SK-N-MC (cell line): ENCODE data around the gene SSC4D.

Source experiments
- DNase-seq: peaks from one replicate; pipeline ENCODE4 v3.0.0-alpha.2; 2011; ENCODE audit warnings: low read depth, low spot score
- H3K27ac ChIP-seq: fragments of 200-600 bp; sonication (generic); 2 replicates; pipeline ENCODE4 v1.5.1; 2016; ENCODE audit warnings: mixed run types
- H3K36me3 ChIP-seq: fragments of 200-600 bp; sonication (generic); 2 replicates; pipeline ENCODE4 v1.6.1; 2017; ENCODE audit warnings: antibody characterized with exemption, low read length, mixed read lengths; ENCODE audit not compliant: insufficient read depth
- H3K4me3 ChIP-seq: fragments of 200-600 bp; sonication (generic); 2 replicates; pipeline ENCODE4 v1.5.1; 2016
- H3K9ac ChIP-seq: fragments of 200-600 bp; sonication (generic); 2 replicates; pipeline ENCODE4 v1.8.0; 2017; ENCODE audit warnings: mixed run types, mixed read lengths; ENCODE audit not compliant: insufficient read length
- H3K9me3 ChIP-seq: fragments of 200-600 bp; sonication (generic); 2 replicates; pipeline ENCODE4 v1.6.1; 2017; ENCODE audit warnings: low read depth, mild to moderate bottlenecking, antibody characterized with exemption, low read length, moderate library complexity, mixed read lengths
- EZH2 ChIP-seq: fragments of 200-600 bp; sonication (generic); IDR thresholded peaks from one replicate; pipeline ENCODE4 v1.6.1; 2017; ENCODE audit warnings: antibody characterized with exemption
- FOXP2 ChIP-seq: optimal IDR thresholded peaks from 2 replicates; pipeline ENCODE3; 2011; ENCODE audit warnings: mild to moderate bottlenecking, moderate library complexity; ENCODE audit not compliant: insufficient read depth; ENCODE audit errors: extremely low read length, control extremely low read depth
- POLR2AphosphoS5 ChIP-seq: IDR thresholded peaks from 2 replicates; pipeline ENCODE4 v1.6.1; 2012; ENCODE audit warnings: mild to moderate bottlenecking, low read depth, low read length, borderline replicate concordance

Gene SSC4D

GRCh38 chr7:76343931-76344321, 65.6 kb downstream of the SSC4D start:
- Histone ChIP-seq H3K36me3 (peaks cover 91% of the 10 kb centered on the region), H3K4me3 (no peak overlapping the region), H3K9me3 (no peaks in the 10 kb centered on the region), H3K27ac (no peak overlapping the region), H3K9ac (no peak overlapping the region)
- TF ChIP-seq EZH2 (no peak), FOXP2 (no peak), POLR2AphosphoS5 (no peak)
- DNase-seq, result no peak

GRCh38 chr7:76343294-76343930, 66.1 kb downstream of the SSC4D start:
- 0 out of 2 replicates have a peak, but pooled peaks have one; percentile 18 for TF ChIP-seq POLR2AphosphoS5
- TF ChIP-seq FOXP2, result no peak
- Histone ChIP-seq H3K9me3 (no peaks in the 10 kb centered on the region), H3K9ac (no peak overlapping the region), H3K4me3 (no peak overlapping the region), H3K36me3 (peaks cover 91% of the 10 kb centered on the region), H3K27ac (no peak overlapping the region)
- DNase-seq, result no peak

DNA sequence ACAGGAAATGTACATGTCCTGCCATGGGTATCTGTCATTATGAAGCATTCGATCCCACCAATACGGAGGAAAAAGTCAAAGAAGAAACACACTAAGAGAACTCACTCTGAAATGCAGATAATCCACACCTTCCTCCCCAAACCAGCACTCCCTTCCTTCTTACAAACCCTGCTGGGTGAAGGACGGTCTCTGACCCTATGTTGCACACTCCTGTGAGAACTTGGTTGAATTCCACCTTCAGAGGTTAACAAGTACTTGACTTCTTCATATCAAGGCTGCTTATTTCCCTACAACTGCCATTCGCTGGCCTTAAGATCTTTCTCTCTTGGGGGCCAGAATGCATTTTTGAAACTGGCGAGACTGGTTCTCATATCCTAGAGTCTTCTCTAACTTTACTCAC, 67.3 kb downstream of the SSC4D start:
- peaks cover 91% of the 10 kb centered on the region for H3K36me3 ChIP-seq
- peak overlapping the region; percentile 1; the same call in 1 of the 2 replicates for H3K27ac ChIP-seq

GRCh38 chr7:76340617-76341131, 68.8 kb downstream of the SSC4D start:
- Histone ChIP-seq H3K9me3 (no peaks in the 10 kb centered on the region), H3K4me3 (no peak overlapping the region), H3K36me3 (peaks cover 92% of the 10 kb centered on the region), H3K27ac (peak overlapping the region; percentile 79), H3K9ac (no peak overlapping the region)
- no peak for DNase-seq
- TF ChIP-seq EZH2, result no peak
- TF ChIP-seq FOXP2, result no peak
- no peak for TF ChIP-seq POLR2AphosphoS5

More for the DNA sequence above, 67.3 kb downstream of the SSC4D start:
- H3K9me3 ChIP-seq, result no peaks in the 10 kb centered on the region
- H3K9ac ChIP-seq, result no peak overlapping the region
- no peak overlapping the region for H3K4me3 ChIP-seq
- no peak for DNase-seq
- TF ChIP-seq FOXP2, result no peak
- no peak for TF ChIP-seq EZH2
- no peak for TF ChIP-seq POLR2AphosphoS5
